ENCODE measurements around the gene HSD17B4.
"Not testable (repeated sequence)": the region's sequence is repeated elsewhere in the genome, so short reads cannot be mapped to it uniquely, and the experiment has no call there.

The HSD17B4 gene

GRCh38 chr5:119435436-119436132, 16.7 kb upstream of the HSD17B4 start:
- DNase-seq (ENCODE audit: low read depth, low spot score), result no peak

- not testable (repeated sequence) for DNase-seq (ENCODE audit: low read depth, low spot score)
Observed at GRCh38 chr5:119437785-119438586, 14.3 kb upstream of the HSD17B4 start.

GRCh38 chr5:119438587-119438917, 13.7 kb upstream of the HSD17B4 start:
- DNase-seq (ENCODE audit: low read depth, low spot score), result not testable (repeated sequence)

- no peak for DNase-seq (ENCODE audit: low read depth, low spot score)
Observed at GRCh38 chr5:119439140-119439631, 13.1 kb upstream of the HSD17B4 start.

- not testable (repeated sequence) for DNase-seq (ENCODE audit: low read depth, low spot score)
Observed at GRCh38 chr5:119439632-119440031, 12.7 kb upstream of the HSD17B4 start.

- DNase-seq (ENCODE audit: low read depth, low spot score), result not testable (repeated sequence)
Observed at GRCh38 chr5:119444643-119445042, 7.7 kb upstream of the HSD17B4 start.

GRCh38 chr5:119445544-119445943, 6.8 kb upstream of the HSD17B4 start:
- no peak for DNase-seq (ENCODE audit: low read depth, low spot score)

GRCh38 chr5:119449882-119450281, 2.4 kb upstream of the HSD17B4 start:
- DNase-seq (ENCODE audit: low read depth, low spot score), result no peak

- not testable (repeated sequence) for DNase-seq (ENCODE audit: low read depth, low spot score)
Observed at GRCh38 chr5:119450627-119451026, 1.7 kb upstream of the HSD17B4 start.

GRCh38 chr5:119451561-119451960, 736 bp upstream of the HSD17B4 start:
- DNase-seq (ENCODE audit: low read depth, low spot score), result no peak

GRCh38 chr5:119452060-119452372, 281 bp upstream of the HSD17B4 start:
- no peak for DNase-seq (ENCODE audit: low read depth, low spot score)

GRCh38 chr5:119453040-119453373, 710 bp downstream of the HSD17B4 start:
- DNase-seq (ENCODE audit: low read depth, low spot score), result no peak

- DNase-seq (ENCODE audit: low read depth, low spot score), result no peak
Observed at GRCh38 chr5:119454171-119454570, 1.9 kb downstream of the HSD17B4 start.

GRCh38 chr5:119458911-119459632, 6.8 kb downstream of the HSD17B4 start:
- no peak for DNase-seq (ENCODE audit: low read depth, low spot score)

GRCh38 chr5:119465640-119466039, 13.3 kb downstream of the HSD17B4 start:
- DNase-seq (ENCODE audit: low read depth, low spot score), result no peak

GRCh38 chr5:119468286-119468685, 16.0 kb downstream of the HSD17B4 start:
- DNase-seq (ENCODE audit: low read depth, low spot score), result no peak

GRCh38 chr5:119470105-119470763, 17.9 kb downstream of the HSD17B4 start:
- no peak for DNase-seq (ENCODE audit: low read depth, low spot score)

- DNase-seq (ENCODE audit: low read depth, low spot score), result peak; percentile 8
Observed at GRCh38 chr5:119470851-119471451, 18.7 kb downstream of the HSD17B4 start.

GRCh38 chr5:119473241-119473640, 20.9 kb downstream of the HSD17B4 start:
- no peak for DNase-seq (ENCODE audit: low read depth, low spot score)

- DNase-seq (ENCODE audit: low read depth, low spot score), result no peak
Observed at GRCh38 chr5:119476341-119476740, 24.0 kb downstream of the HSD17B4 start.

- DNase-seq (ENCODE audit: low read depth, low spot score), result no peak
Observed at GRCh38 chr5:119478781-119479180, 26.5 kb downstream of the HSD17B4 start.

GRCh38 chr5:119480629-119481028, 28.3 kb downstream of the HSD17B4 start:
- not testable (repeated sequence) for DNase-seq (ENCODE audit: low read depth, low spot score)
